Prostate gland (tissue), 2 donors: ENCODE measurements around the gene PLCG2. TPM values are rescaled to one million over a fixed set of nuclear protein-coding genes. Genes with fewer than 3 reads are reported as not detected.

ENCODE experiments used
- DNase-seq: peaks from one replicate; pipeline ENCODE4 v3.0.0-alpha.2; 2019; ENCODE audit warnings: low spot score
- H3K27ac ChIP-seq, 2 donors: fragments of 200-600 bp; sonication (generic); 2 replicates each; pipeline ENCODE4 v1.5.1; 2017 to 2019
- H3K27me3 ChIP-seq: fragments of 200-600 bp; sonication (generic); replicated peaks from 2 replicates; pipeline ENCODE4 v1.5.1; 2019; ENCODE audit not compliant: insufficient read depth
- H3K36me3 ChIP-seq, 2 donors: fragments of 200-600 bp; sonication (generic); 1 replicate in 1 of 2; 2 replicates in 1 of 2; pipeline versions ENCODE4 v1.5.1 to v1.8.1; 2017 to 2019
- H3K4me1 ChIP-seq: fragments of 200-600 bp; sonication (generic); replicated peaks from 2 replicates; pipeline ENCODE4 v1.5.1; 2019
- H3K4me3 ChIP-seq, 2 donors: fragments of 200-600 bp; sonication (generic); 2 replicates each; pipeline ENCODE4 v1.5.1; 2017 to 2019
- H3K9me3 ChIP-seq: fragments of 200-600 bp; sonication (generic); 2 replicates; pipeline ENCODE4 v1.5.1; 2017
- CTCF ChIP-seq, 4 experiments: fragments of 200-600 bp in 2 of 4; fragments of 450-650 bp in 2 of 4; sonication (generic) in 2 of 4; IDR thresholded peaks; 1 replicate in 3 of 4; 2 replicates in 1 of 4; pipeline ENCODE4 v1.5.1; 2016 to 2019; ENCODE audit warnings: antibody characterized with exemption in 4 of 4, mild to moderate bottlenecking in 2 of 4, moderate library complexity in 2 of 4
- POLR2A ChIP-seq: fragments of 450-650 bp; IDR thresholded peaks from one replicate; pipeline ENCODE4 v1.6.1; 2016; ENCODE audit warnings: antibody characterized with exemption, mild to moderate bottlenecking
- POLR2AphosphoS5 ChIP-seq: sonication (generic); formaldehyde crosslinking; IDR thresholded peaks from one replicate; pipeline ENCODE4 v1.6.1; 2017; ENCODE audit warnings: antibody characterized with exemption
- WGBS: methylation state at CpG from one replicate; pipeline ENCODE4 v1.1.5; 2018; 5-methylcytosine and 5-hydroxymethylcytosine counted together
- intact Hi-C: fragments of 100-400 bp; cut with DNase I; formaldehyde crosslinking; loops from one replicate; pipeline ENCODE4 v1.14.2; 2022
- total RNA-seq, 2 donors: library from RNA; depleted of rRNA; stranded (reverse); fragments of >200 nt; gene quantifications; one replicate each; pipeline ENCODE4 v1.1.0, GENCODE V29; 2016

Gene PLCG2
- total RNA-seq, 2 donors from 2014 or later: 10.3 to 12.8 TPM

- H3K9me3 ChIP-seq: no peaks in the 10 kb centered on the region
- no peaks in the 10 kb centered on the region for H3K36me3 ChIP-seq
- DNase-seq: no peak
- no peaks in the 10 kb centered on the region for H3K4me1 ChIP-seq
- H3K27me3 ChIP-seq: no peaks in the 10 kb centered on the region
- 84% methylated on average over 2 of the region's 2 CpGs for WGBS
- no peak for TF ChIP-seq CTCF (IDR thresholded peaks at IDR 0.05)
- TF ChIP-seq POLR2A: no peak
- no peak for TF ChIP-seq POLR2AphosphoS5
- intact Hi-C loops: no loop called here
- H3K4me3 ChIP-seq: no peak overlapping the region
- no peak overlapping the region for H3K27ac ChIP-seq
These were observed 34.6 kb downstream of the PLCG2 start for GRCh38 chr16:81813648-81814047.

- intact Hi-C loops: no loop called here
- H3K36me3 ChIP-seq: no peaks in the 10 kb centered on the region
These were observed 35.8 kb downstream of the PLCG2 start for GRCh38 chr16:81814751-81815428.

GRCh38 chr16:81815429-81815766 is 36.3 kb downstream of the PLCG2 start:
- WGBS: 76% methylated on average over 5 of the region's 5 CpGs
- H3K27ac ChIP-seq: no peak overlapping the region

More at GRCh38 chr16:81814751-81815428, 35.8 kb downstream of the PLCG2 start:
- 38% methylated on average over 5 of the region's 5 CpGs for WGBS
- Histone ChIP-seq H3K4me3 (no peak overlapping the region), H3K4me1 (no peaks in the 10 kb centered on the region), H3K27ac (no peak overlapping the region), H3K9me3 (no peaks in the 10 kb centered on the region), H3K27me3 (no peaks in the 10 kb centered on the region)
- TF ChIP-seq POLR2A (no peak), POLR2AphosphoS5 (peak; percentile 44), CTCF (IDR thresholded peaks at IDR 0.05) (no peak)
- DNase-seq: no peak

GRCh38 chr16:81816351-81816750 is 37.3 kb downstream of the PLCG2 start:
- intact Hi-C loops: no loop called here
- no peaks in the 10 kb centered on the region for H3K4me1 ChIP-seq
- no peaks in the 10 kb centered on the region for H3K9me3 ChIP-seq
- TF ChIP-seq CTCF (IDR thresholded peaks at IDR 0.05) (no peak), POLR2AphosphoS5 (no peak), POLR2A (no peak)
- H3K4me3 ChIP-seq: no peak overlapping the region
- WGBS: 95% methylated on average over 2 of the region's 2 CpGs
- no peak overlapping the region for H3K27ac ChIP-seq
- no peak for DNase-seq
- no peaks in the 10 kb centered on the region for H3K36me3 ChIP-seq
- H3K27me3 ChIP-seq: no peaks in the 10 kb centered on the region

More at GRCh38 chr16:81815429-81815766, 36.3 kb downstream of the PLCG2 start:
- intact Hi-C loops: no loop called here
- no peak for DNase-seq
- H3K4me1 ChIP-seq: no peaks in the 10 kb centered on the region
- no peaks in the 10 kb centered on the region for H3K36me3 ChIP-seq
- TF ChIP-seq CTCF (IDR thresholded peaks at IDR 0.05) (no peak), POLR2AphosphoS5 (no peak), POLR2A (no peak)
- no peaks in the 10 kb centered on the region for H3K9me3 ChIP-seq
- H3K27me3 ChIP-seq: no peaks in the 10 kb centered on the region
- H3K4me3 ChIP-seq: no peak overlapping the region

GRCh38 chr16:81816793-81817210 is 37.7 kb downstream of the PLCG2 start:
- Histone ChIP-seq H3K36me3 (no peaks in the 10 kb centered on the region), H3K4me1 (no peaks in the 10 kb centered on the region), H3K4me3 (no peak overlapping the region), H3K27ac (no peak overlapping the region), H3K27me3 (no peaks in the 10 kb centered on the region), H3K9me3 (no peaks in the 10 kb centered on the region)
- WGBS: 91% methylated on average over 8 of the region's 8 CpGs
- TF ChIP-seq POLR2A (no peak), CTCF (IDR thresholded peaks at IDR 0.05) (no peak), POLR2AphosphoS5 (no peak)
- intact Hi-C loops: no loop called here
- DNase-seq: no peak
